B cell (primary cell): ENCODE data around the gene UBE3C. TPM values are rescaled to one million over a fixed set of nuclear protein-coding genes. Genes with fewer than 3 reads are reported as not detected.
"Not testable (repeated sequence)": the region's sequence is repeated elsewhere in the genome, so short reads cannot be mapped to it uniquely, and the experiment has no call there.

Experiments
- ATAC-seq: fragments of 200-7000 bp; cut with Tn5 transposase; one replicate; pipeline ENCODE4 v1.10.0; 2021; ENCODE audit warnings: low read depth, mild to moderate bottlenecking, moderate number of reproducible peaks, moderate library complexity
- CTCF ChIA-PET: fragments of 350-600 bp; sonication (Branson Sonifier 250); formaldehyde crosslinking; loops from one replicate; lab custom pipeline; 2021; ENCODE audit warnings: antibody characterized with exemption, inconsistent platforms; lab: Charles Lee
- POLR2A ChIA-PET: fragments of 350-600 bp; sonication (Branson Sonifier 250); formaldehyde crosslinking; loops from one replicate; lab custom pipeline; 2021; ENCODE audit warnings: antibody characterized with exemption; lab: Charles Lee
- DNase-seq: peaks from one replicate; pipeline ENCODE4 v3.0.0; 2013
- H2AFZ ChIP-seq: 2 replicates; pipeline ENCODE4 v1.6.1; 2012; ENCODE audit warnings: mild to moderate bottlenecking, low read depth, low read length; ENCODE audit not compliant: insufficient read depth, poor library complexity, severe bottlenecking
- H3K27ac ChIP-seq, 2 donors: 1 replicate in 1 of 2; 2 replicates in 1 of 2; pipeline ENCODE4 v1.5.1; 2012 to 2013; ENCODE audit warnings: low read length in 2 of 2, mild to moderate bottlenecking in 2 of 2, moderate library complexity in 1 of 2
- H3K27me3 ChIP-seq, 4 experiments: fragments of 200-600 bp in 1 of 4; sonication (generic) in 1 of 4; replicated peaks in 1 of 4; 1 replicate in 2 of 4; 2 replicates in 2 of 4; pipeline versions ENCODE4 v1.6.1 to v1.7.0; 2013 to 2016; ENCODE audit warnings: low read length in 3 of 4, mild to moderate bottlenecking in 2 of 4, mixed read lengths in 1 of 4, moderate library complexity in 1 of 4; ENCODE audit not compliant: insufficient read depth in 4 of 4, control insufficient read depth in 3 of 4; ENCODE audit errors: control extremely low read depth in 1 of 4
- H3K36me3 ChIP-seq, 2 experiments: replicated peaks in 1 of 2; 1 replicate in 1 of 2; 2 replicates in 1 of 2; pipeline versions ENCODE4 v1.6.1 to v1.7.1; 2013; ENCODE audit warnings: low read length in 1 of 2; ENCODE audit not compliant: insufficient read depth in 2 of 2, control insufficient read depth in 1 of 2; ENCODE audit errors: control extremely low read depth in 1 of 2, extremely low read depth in 1 of 2
- H3K4me1 ChIP-seq, 2 donors: fragments of 200-600 bp in 1 of 2; sonication (generic) in 1 of 2; 1 replicate in 1 of 2; 2 replicates in 1 of 2; pipeline versions ENCODE4 v1.5.1 to v1.6.1; 2013 to 2017; ENCODE audit warnings: low read length in 2 of 2; ENCODE audit not compliant: control insufficient read depth in 2 of 2, insufficient read depth in 2 of 2
- H3K4me2 ChIP-seq: replicated peaks from 2 replicates; pipeline ENCODE3; 2012; ENCODE audit warnings: mild to moderate bottlenecking, low read depth, low read length; ENCODE audit not compliant: poor library complexity, severe bottlenecking
- H3K4me3 ChIP-seq, 5 experiments: fragments of 200-600 bp in 1 of 5; sonication (generic) in 1 of 5; 1 replicate in 3 of 5; 2 replicates in 2 of 5; pipeline versions ENCODE4 v1.5.1 to v1.7.0; 2011 to 2016; ENCODE audit warnings: low read length in 4 of 5, mild to moderate bottlenecking in 4 of 5, low read depth in 2 of 5, control low read depth in 1 of 5, moderate library complexity in 1 of 5; ENCODE audit not compliant: insufficient read depth in 1 of 5; ENCODE audit errors: control extremely low read depth in 1 of 5, extremely low read depth in 1 of 5
- H3K79me2 ChIP-seq: fragments of 200-600 bp; sonication (generic); one replicate; pipeline ENCODE4 v1.6.0; 2016; ENCODE audit warnings: low read length; ENCODE audit not compliant: control insufficient read depth, insufficient read depth
- H3K9ac ChIP-seq: fragments of 200-600 bp; sonication (generic); 2 replicates; pipeline ENCODE4 v1.6.1; 2017; ENCODE audit warnings: mild to moderate bottlenecking, low read length, moderate library complexity
- H3K9me3 ChIP-seq, 3 donors: one replicate each; pipeline versions ENCODE4 v1.6.1 to v1.7.1; 2013; ENCODE audit warnings: low read length in 2 of 3; ENCODE audit not compliant: control insufficient read depth in 2 of 3, insufficient read depth in 1 of 3; ENCODE audit errors: control extremely low read depth in 1 of 3
- H4K20me1 ChIP-seq: 2 replicates; pipeline ENCODE4 v1.6.0; 2012; ENCODE audit warnings: mild to moderate bottlenecking, low read length; ENCODE audit not compliant: insufficient read depth, control insufficient read depth, poor library complexity, severe bottlenecking
- H3K27ac Mint-ChIP-seq: one replicate; pipeline ENCODE4 v1.8.0; 2021; ENCODE audit warnings: mixed read lengths
- H3K27me3 Mint-ChIP-seq: one replicate; pipeline ENCODE4 v1.8.0; 2021; ENCODE audit warnings: mixed read lengths
- H3K4me1 Mint-ChIP-seq: one replicate; pipeline ENCODE4 v1.8.0; 2021; ENCODE audit warnings: mixed read lengths
- H3K4me3 Mint-ChIP-seq: one replicate; pipeline ENCODE4 v1.8.0; 2021; ENCODE audit warnings: mixed read lengths
- H3K9me3 Mint-ChIP-seq: one replicate; pipeline ENCODE4 v1.8.0; 2022; ENCODE audit warnings: mixed read lengths; ENCODE audit not compliant: insufficient read depth
- CTCF ChIP-seq: fragments of 200-600 bp; IDR thresholded peaks from one replicate; pipeline ENCODE4 v1.8.0; 2022; ENCODE audit warnings: antibody characterized with exemption, mild to moderate bottlenecking
- EZH2 ChIP-seq: IDR thresholded peaks from 2 replicates; pipeline ENCODE4 v1.6.1; 2012; ENCODE audit warnings: borderline replicate concordance, low read depth, mild to moderate bottlenecking, moderate library complexity, low read length; ENCODE audit not compliant: insufficient read depth, poor library complexity, severe bottlenecking
- WGBS: methylation state at CpG from one replicate; pipeline ENCODE4 v1.1.5; 2013; ENCODE audit warnings: missing lambda C conversion rate; ENCODE audit not compliant: insufficient coverage; 5-methylcytosine and 5-hydroxymethylcytosine counted together
- intact Hi-C: fragments of 100-400 bp; cut with micrococcal nuclease; formaldehyde crosslinking; loops from one replicate; pipeline ENCODE4 v1.10.0; 2022
- polyA plus RNA-seq: library from polyadenylated mRNA; depleted of rRNA; stranded (reverse); fragments of >200 nt; gene quantifications from 2 replicates; pipeline ENCODE4 v1.2.3, GENCODE V29; 2012
- total RNA-seq, 2 donors: library from RNA; stranded (reverse); fragments of 120-200 nt in 1 of 2; gene quantifications; 1 replicate in 1 of 2; 2 replicates in 1 of 2; pipeline versions ENCODE4 v1.2.3 to v1.2.4, GENCODE V29; 2013 to 2022

The UBE3C gene
- total and polyA plus RNA-seq, 2 donors (not counting 1 experiment from before 2014, with no cell fraction given), result 17.8 to 66.5 TPM

GRCh38 chr7:157273208-157274093 is 134.7 kb downstream of the UBE3C start:
- peak overlapping the region; percentile 4 for H2AFZ ChIP-seq

GRCh38 chr7:157274094-157274634 is 135.4 kb downstream of the UBE3C start:
- intact Hi-C loops, H3K9me3 ChIP-seq, H3K4me1 Mint-ChIP-seq, H3K79me2 ChIP-seq, H3K27me3 Mint-ChIP-seq, H3K4me3 Mint-ChIP-seq, H3K4me2 ChIP-seq, H2AFZ ChIP-seq, H3K27ac Mint-ChIP-seq, H3K9ac ChIP-seq, ATAC-seq, H4K20me1 ChIP-seq, H3K4me3 ChIP-seq, DNase-seq, H3K27ac ChIP-seq, POLR2A ChIA-PET, H3K9me3 Mint-ChIP-seq: not testable (repeated sequence)
- CTCF ChIA-PET, result interaction anchor here (0.6 to 2.7 kb wide), 9 partner anchors 12 to 305 kb away, joined by 3 to 8 read pairs (median 4); no protein-coding TSS in a partner anchor
- WGBS, result 95% methylated on average over 6 of the region's 10 CpGs
- peaks cover 3 to 15% of the 10 kb centered on the region in 2 donors for H3K4me1 ChIP-seq
- peaks cover 0 to 17% (median 2%) of the 10 kb centered on the region in 4 experiments for H3K27me3 ChIP-seq
- peaks cover 5 to 10% of the 10 kb centered on the region in 2 experiments for H3K36me3 ChIP-seq

More at GRCh38 chr7:157273208-157274093, 134.7 kb downstream of the UBE3C start:
- H3K9me3 Mint-ChIP-seq, result no peaks in the 10 kb centered on the region
- ATAC-seq, result peak; percentile 96
- Histone ChIP-seq H4K20me1 (no peaks in the 10 kb centered on the region), H3K36me3 (peaks cover 5 to 13% of the 10 kb centered on the region in 2 experiments), H3K4me2 (peak overlapping the region; percentile 5), H3K4me1 (peaks cover 0 to 8% of the 10 kb centered on the region in 2 donors), H3K27me3 (peaks cover 0 to 10% (median 0%) of the 10 kb centered on the region in 4 experiments), H3K4me3 (no peak overlapping the region), H3K9me3 (no peaks in the 10 kb centered on the region), H3K79me2 (no peaks in the 10 kb centered on the region), H3K9ac (no peak overlapping the region), H3K27ac (no peak overlapping the region)
- peaks cover 3% of the 10 kb centered on the region for H3K27me3 Mint-ChIP-seq
- peaks cover 3% of the 10 kb centered on the region for H3K4me1 Mint-ChIP-seq
- intact Hi-C loops, result loop anchor here (1.0 to 2.0 kb wide), 2 partner anchors 67 to 303 kb away; no protein-coding TSS in a partner anchor
- 16% methylated on average over 17 of the region's 23 CpGs for WGBS
- ChIA-PET CTCF (interaction anchor here (0.6 to 2.7 kb wide), 10 partner anchors 13 to 304 kb away, joined by 3 to 8 read pairs (median 4); no protein-coding TSS in a partner anchor), POLR2A (no interaction called here)
- TF ChIP-seq CTCF (peak; percentile 96), EZH2 (no peak)
- DNase-seq, result peak; percentile 72
- no peak overlapping the region for H3K27ac Mint-ChIP-seq
- no peak overlapping the region for H3K4me3 Mint-ChIP-seq
